ENCODE measurements around the gene MAN1B1. TPM values are rescaled to one million over a fixed set of nuclear protein-coding genes. Genes with fewer than 3 reads are reported as not detected.

Gene MAN1B1
- total and polyA plus RNA-seq, 7 donors: 12.0 to 52.0 (median 28.2) TPM

- Histone ChIP-seq H3K4me1 (peaks cover 0 to 10% (median 9%) of the 10 kb centered on the region in 4 donors), H3K36me3 (no peaks in the 10 kb centered on the region), H3K9me3 (no peaks in the 10 kb centered on the region), H3K27ac (no peak overlapping the region), H3K27me3 (peaks cover 26 to 91% (median 83%) of the 10 kb centered on the region in 3 donors), H3K4me3 (no peak overlapping the region)
- TF ChIP-seq POLR2AphosphoS5 (IDR thresholded peaks at IDR 0.05) (no peak), EP300 (IDR thresholded peaks at IDR 0.05) (no peak), CTCF (IDR thresholded peaks at IDR 0.05) (no peak), POLR2A (IDR thresholded peaks at IDR 0.05) (no peak)
- DNase-seq: no peak
- WGBS, 2 donors: 50 to 71% methylated on average over 4 of the region's 4 CpGs
- intact Hi-C loops (cut with DNase I): no loop called here
Observed at GRCh38 chr9:137143459-137143858, 56.7 kb downstream of the MAN1B1 start.

- Histone ChIP-seq H3K4me1 (peaks cover 0 to 5% (median 0%) of the 10 kb centered on the region in 4 donors), H3K9me3 (no peaks in the 10 kb centered on the region), H3K27me3 (peaks cover 7 to 87% (median 65%) of the 10 kb centered on the region in 3 donors), H3K36me3 (no peaks in the 10 kb centered on the region), H3K27ac (no peak overlapping the region), H3K4me3 (no peak overlapping the region)
- no peak for DNase-seq
- 55 to 60% methylated on average over 49 of the region's 49 CpGs for WGBS, 2 donors
- TF ChIP-seq POLR2AphosphoS5 (IDR thresholded peaks at IDR 0.05) (no peak), EP300 (IDR thresholded peaks at IDR 0.05) (no peak), CTCF (IDR thresholded peaks at IDR 0.05) (no peak), POLR2A (IDR thresholded peaks at IDR 0.05) (no peak)
- intact Hi-C loops (cut with DNase I): no loop called here
Observed at GRCh38 chr9:137145731-137146526, 59.1 kb downstream of the MAN1B1 start.

GRCh38 chr9:137146527-137146918 is 59.7 kb downstream of the MAN1B1 start:
- intact Hi-C loops (cut with DNase I): no loop called here
- peaks cover 3 to 81% (median 60%) of the 10 kb centered on the region in 3 donors for H3K27me3 ChIP-seq
- TF ChIP-seq EP300 (IDR thresholded peaks at IDR 0.05): no peak
- TF ChIP-seq CTCF (IDR thresholded peaks at IDR 0.05): no peak
- TF ChIP-seq POLR2A (IDR thresholded peaks at IDR 0.05): no peak
- no peak for TF ChIP-seq POLR2AphosphoS5 (IDR thresholded peaks at IDR 0.05)
- no peaks in the 10 kb centered on the region for H3K36me3 ChIP-seq
- peaks cover 0 to 5% (median 0%) of the 10 kb centered on the region in 4 donors for H3K4me1 ChIP-seq
- DNase-seq: no peak
- H3K27ac ChIP-seq: no peak overlapping the region
- H3K4me3 ChIP-seq: no peak overlapping the region
- no peaks in the 10 kb centered on the region for H3K9me3 ChIP-seq
- WGBS, 2 donors: 57 to 60% methylated on average over 9 of the region's 9 CpGs

- Histone ChIP-seq H3K4me1 (peaks cover 0 to 5% (median 0%) of the 10 kb centered on the region in 4 donors), H3K27me3 (peaks cover 3 to 74% (median 52%) of the 10 kb centered on the region in 3 donors), H3K9me3 (no peaks in the 10 kb centered on the region), H3K4me3 (no peak overlapping the region), H3K27ac (no peak overlapping the region), H3K36me3 (no peaks in the 10 kb centered on the region)
- TF ChIP-seq POLR2A (IDR thresholded peaks at IDR 0.05): no peak
- no peak for TF ChIP-seq POLR2AphosphoS5 (IDR thresholded peaks at IDR 0.05)
- TF ChIP-seq EP300 (IDR thresholded peaks at IDR 0.05): no peak
- TF ChIP-seq CTCF (IDR thresholded peaks at IDR 0.05): no peak
- intact Hi-C loops (cut with DNase I): no loop called here
- DNase-seq: no peak
- WGBS, 2 donors: 65 to 83% methylated on average over 26 of the region's 26 CpGs
Observed at GRCh38 chr9:137147091-137147792, 60.5 kb downstream of the MAN1B1 start.

All from sigmoid colon (tissue), 7 donors.